HepG2 (cell line): ENCODE data around the gene GAPDH. TPM values are rescaled to one million over a fixed set of nuclear protein-coding genes. Genes with fewer than 3 reads are reported as not detected.
A peak's percentile ranks its signal among the peaks of the same experiment; 100 is the strongest.

Experiments used
- ATF2 ChIP-seq: sonication (generic); formaldehyde crosslinking; IDR thresholded peaks from 2 replicates; pipeline ENCODE4 v1.4.0; 2020; ENCODE audit warnings: missing genetic modification reagents
- CERS6 ChIP-seq: sonication (generic); formaldehyde crosslinking; IDR thresholded peaks from 2 replicates; pipeline ENCODE4 v1.5.0; 2020; ENCODE audit warnings: missing genetic modification reagents
- FOXA1 ChIP-seq, 2 experiments: fragments of 450-650 bp in 1 of 2; sonication (generic) in 1 of 2; formaldehyde crosslinking in 1 of 2; IDR thresholded peaks; 2 replicates each; pipeline versions ENCODE4 v1.4.0 to v1.6.1; 2016 to 2020; ENCODE audit warnings: missing genetic modification reagents in 1 of 2
- HMGA1 ChIP-seq: sonication (generic); formaldehyde crosslinking; conservative IDR thresholded peaks from 2 replicates; pipeline ENCODE4 v1.4.0; 2020; ENCODE audit warnings: missing genetic modification reagents
- HNF4G ChIP-seq, 2 experiments: sonication (generic) in 1 of 2; formaldehyde crosslinking in 1 of 2; IDR thresholded peaks; 2 replicates each; pipeline versions ENCODE4 v1.4.0 to v1.6.1; 2011 to 2020; ENCODE audit warnings: borderline replicate concordance in 2 of 2, low read depth in 2 of 2, mild to moderate bottlenecking in 2 of 2, low read length in 1 of 2, missing genetic modification reagents in 1 of 2, moderate library complexity in 1 of 2
- IRF2 ChIP-seq: IDR thresholded peaks from 2 replicates; pipeline ENCODE4 v1.6.1; 2018; ENCODE audit warnings: missing genetic modification reagents, missing compliant biosample characterization
- KAT2B ChIP-seq: fragments of 150-350 bp; IDR thresholded peaks from 2 replicates; pipeline ENCODE4 v1.6.1; 2014; ENCODE audit warnings: low read depth, low read length, borderline replicate concordance
- PHF20 ChIP-seq: sonication (generic); formaldehyde crosslinking; IDR thresholded peaks from 2 replicates; pipeline ENCODE4 v1.5.0; 2020; ENCODE audit warnings: mild to moderate bottlenecking, missing genetic modification reagents
- PRDM4 ChIP-seq: sonication (generic); formaldehyde crosslinking; IDR thresholded peaks from 2 replicates; pipeline ENCODE4 v1.9.0; 2021; ENCODE audit warnings: missing genetic modification reagents, borderline replicate concordance
- PRMT3 ChIP-seq: sonication (generic); formaldehyde crosslinking; IDR thresholded peaks from 2 replicates; pipeline ENCODE4 v1.8.1; 2022; ENCODE audit warnings: low read depth, mild to moderate bottlenecking, moderate library complexity, missing genetic modification reagents, borderline replicate concordance
- PRPF4 ChIP-seq: fragments of 200-400 bp; formaldehyde crosslinking; IDR thresholded peaks from 2 replicates; pipeline ENCODE4 v1.6.1; 2016; ENCODE audit warnings: low read length, low read depth; ENCODE audit not compliant: poor library complexity, severe bottlenecking
- THAP9 ChIP-seq: sonication (generic); formaldehyde crosslinking; IDR thresholded peaks from 2 replicates; pipeline ENCODE4; 2020; ENCODE audit warnings: missing genetic modification reagents, mild to moderate bottlenecking, borderline replicate concordance
- ZNF687 ChIP-seq: sonication (generic); formaldehyde crosslinking; IDR thresholded peaks from 2 replicates; pipeline ENCODE4 v1.5.1; 2020; ENCODE audit warnings: mild to moderate bottlenecking, missing genetic modification reagents, moderate library complexity
- ZNF83 ChIP-seq: sonication (generic); formaldehyde crosslinking; IDR thresholded peaks from 2 replicates; pipeline ENCODE4 v1.4.0; 2020; ENCODE audit warnings: missing genetic modification reagents, mild to moderate bottlenecking, borderline replicate concordance
- polyA plus RNA-seq, 8 experiments: library from polyadenylated mRNA; depleted of rRNA in 3 of 8; stranded (reverse) in 7 of 8; unstranded in 1 of 8; fragments of >200 nt; fragmentation: Illumina TruSeq in 4 of 8; extraction: Trizol in 4 of 8; gene quantifications; 2 replicates each; pipeline versions ENCODE4 v1.2.1 to v1.2.3, GENCODE V29; 2011 to 2016; ENCODE audit warnings: low read depth in 4 of 8, missing spikeins in 1 of 8, mixed read lengths in 1 of 8; ENCODE audit not compliant: insufficient read depth in 1 of 8
- total RNA-seq, 5 experiments: library from RNA; depleted of rRNA; stranded (reverse); fragments of >200 nt; fragmentation: Illumina TruSeq; extraction: Trizol; gene quantifications; 2 replicates each; pipeline ENCODE4 v1.2.3, GENCODE V29; 2016; ENCODE audit warnings: low read depth in 1 of 5

Gene GAPDH
- total and polyA plus RNA-seq, 2 of the 13 experiments (the other 11 are each of a cell fraction or from before 2014, with no cell fraction given), result 3,038 to 12,722 TPM

- no peak for TF ChIP-seq PRMT3
- no peak for TF ChIP-seq CERS6 (CRISPR knock-in tag)
- peak; percentile 88 for TF ChIP-seq ZNF687 (CRISPR knock-in tag)
- peak; percentile 41 for TF ChIP-seq HNF4G (IDR thresholded peaks at IDR 0.05; ENCODE audit: borderline replicate concordance, low read depth, low read length)
- TF ChIP-seq HNF4G (CRISPR knock-in tag; IDR thresholded peaks at IDR 0.05; ENCODE audit: borderline replicate concordance, low read depth), result no peak
- TF ChIP-seq KAT2B, result no peak
- TF ChIP-seq PRPF4, result peak; percentile 13
- TF ChIP-seq THAP9 (CRISPR knock-in tag), result peak; percentile 34; the same call in 1 of the 2 replicates
- TF ChIP-seq PRDM4 (CRISPR knock-in tag), result peak; percentile 84; the same call in 1 of the 2 replicates
- no peak for TF ChIP-seq HMGA1 (CRISPR knock-in tag)
- TF ChIP-seq ZNF83, result peak; percentile 83; the same call in 1 of the 2 replicates
- TF ChIP-seq PHF20 (CRISPR knock-in tag), result no peak; the same call in 1 of the 2 replicates
- TF ChIP-seq FOXA1 (IDR thresholded peaks at IDR 0.05), result no peak
- TF ChIP-seq FOXA1 (CRISPR knock-in tag; IDR thresholded peaks at IDR 0.05), result no peak
- TF ChIP-seq ATF2 (CRISPR knock-in tag), result peak; percentile 50; the same call in 1 of the 2 replicates
- TF ChIP-seq IRF2 (CRISPR knock-in tag), result no peak
Measured at GRCh38 chr12:6533923-6534694, at the start of gene GAPDH (continued).
